HG02943 (cell line): Measurements from ENCODE around the gene SMARCAD1.

Experiments used
- ATAC-seq: cut with Tn5 transposase; IDR thresholded peaks from one replicate; pipeline ENCODE4 v1.9.1; 2021; ENCODE audit warnings: mild to moderate bottlenecking, low read depth, moderate library complexity; ENCODE audit not compliant: unreplicated experiment

The SMARCAD1 gene

GRCh38 chr4:94207469-94208224 is at the start of gene SMARCAD1:
TSS of gene SMARCAD1 (plus strand) at chr4:94207865. CDS start at chr4:94208395, 530 bp downstream.
- ATAC-seq: peak; percentile 96

GRCh38 chr4:94158883-94159282 is 48.8 kb upstream of the SMARCAD1 start:
- ATAC-seq: no peak

GRCh38 chr4:94159790-94160189 is 47.9 kb upstream of the SMARCAD1 start:
- ATAC-seq: no peak

- ATAC-seq: no peak
These were observed 46.9 kb upstream of the SMARCAD1 start for GRCh38 chr4:94160774-94161173.

GRCh38 chr4:94165256-94165655 is 42.4 kb upstream of the SMARCAD1 start:
- ATAC-seq: no peak

- ATAC-seq: no peak
These were observed 39.3 kb upstream of the SMARCAD1 start for GRCh38 chr4:94168321-94168720.

GRCh38 chr4:94169803-94170372 is 37.8 kb upstream of the SMARCAD1 start:
- no peak for ATAC-seq

GRCh38 chr4:94171616-94172015 is 36.0 kb upstream of the SMARCAD1 start:
- no peak for ATAC-seq

- ATAC-seq: no peak
These were observed 32.0 kb upstream of the SMARCAD1 start for GRCh38 chr4:94175553-94176261.

GRCh38 chr4:94177822-94178221 is 29.8 kb upstream of the SMARCAD1 start:
- no peak for ATAC-seq

- ATAC-seq: no peak
These were observed 25.9 kb upstream of the SMARCAD1 start for GRCh38 chr4:94181815-94182214.

GRCh38 chr4:94202769-94203168 is 4.9 kb upstream of the SMARCAD1 start:
- no peak for ATAC-seq

GRCh38 chr4:94208266-94208665 is 601 bp downstream of the SMARCAD1 start:
- no peak for ATAC-seq

- no peak for ATAC-seq
These were observed 1.3 kb downstream of the SMARCAD1 start for GRCh38 chr4:94208918-94209317.

- no peak for ATAC-seq
These were observed 4.2 kb downstream of the SMARCAD1 start for GRCh38 chr4:94211861-94212260.

GRCh38 chr4:94214703-94215319 is 7.1 kb downstream of the SMARCAD1 start:
- no peak for ATAC-seq

- ATAC-seq: no peak
These were observed 8.7 kb downstream of the SMARCAD1 start for GRCh38 chr4:94216394-94216793.

- no peak for ATAC-seq
These were observed 11.7 kb downstream of the SMARCAD1 start for GRCh38 chr4:94219402-94219801.

GRCh38 chr4:94221916-94222315 is 14.3 kb downstream of the SMARCAD1 start:
- no peak for ATAC-seq

- ATAC-seq: no peak
These were observed 17.8 kb downstream of the SMARCAD1 start for GRCh38 chr4:94225449-94225848.

GRCh38 chr4:94226763-94227162 is 19.1 kb downstream of the SMARCAD1 start:
- ATAC-seq: no peak
